ENCODE data around the gene PHACTR1. TPM values are rescaled to one million over a fixed set of nuclear protein-coding genes. Genes with fewer than 3 reads are reported as not detected.

Gene PHACTR1
- total RNA-seq, 4 donors from 2014 or later: 1.5 to 3.6 (median 2.5) TPM

GRCh38 chr6:13105139-13105538, 388.6 kb downstream of the PHACTR1 start:
- no peak for DNase-seq (ENCODE audit: low spot score in 2 of 2)
- WGBS, 2 donors: 94% methylated on average over 5 of the region's 5 CpGs
- no peak overlapping the region for H3K4me3 ChIP-seq (ENCODE audit: low read depth, poor library complexity, severe bottlenecking)
- intact Hi-C loops (cut with DNase I; ENCODE audit: low total_unique reads): no loop called here
- TF ChIP-seq, protein P1, sequence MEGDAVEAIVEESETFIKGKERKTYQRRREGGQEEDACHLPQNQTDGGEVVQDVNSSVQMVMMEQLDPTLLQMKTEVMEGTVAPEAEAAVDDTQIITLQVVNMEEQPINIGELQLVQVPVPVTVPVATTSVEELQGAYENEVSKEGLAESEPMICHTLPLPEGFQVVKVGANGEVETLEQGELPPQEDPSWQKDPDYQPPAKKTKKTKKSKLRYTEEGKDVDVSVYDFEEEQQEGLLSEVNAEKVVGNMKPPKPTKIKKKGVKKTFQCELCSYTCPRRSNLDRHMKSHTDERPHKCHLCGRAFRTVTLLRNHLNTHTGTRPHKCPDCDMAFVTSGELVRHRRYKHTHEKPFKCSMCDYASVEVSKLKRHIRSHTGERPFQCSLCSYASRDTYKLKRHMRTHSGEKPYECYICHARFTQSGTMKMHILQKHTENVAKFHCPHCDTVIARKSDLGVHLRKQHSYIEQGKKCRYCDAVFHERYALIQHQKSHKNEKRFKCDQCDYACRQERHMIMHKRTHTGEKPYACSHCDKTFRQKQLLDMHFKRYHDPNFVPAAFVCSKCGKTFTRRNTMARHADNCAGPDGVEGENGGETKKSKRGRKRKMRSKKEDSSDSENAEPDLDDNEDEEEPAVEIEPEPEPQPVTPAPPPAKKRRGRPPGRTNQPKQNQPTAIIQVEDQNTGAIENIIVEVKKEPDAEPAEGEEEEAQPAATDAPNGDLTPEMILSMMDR (IDR thresholded peaks at IDR 0.05): no peak
- TF ChIP-seq POLR2A (IDR thresholded peaks at IDR 0.05): no peak

DNA sequence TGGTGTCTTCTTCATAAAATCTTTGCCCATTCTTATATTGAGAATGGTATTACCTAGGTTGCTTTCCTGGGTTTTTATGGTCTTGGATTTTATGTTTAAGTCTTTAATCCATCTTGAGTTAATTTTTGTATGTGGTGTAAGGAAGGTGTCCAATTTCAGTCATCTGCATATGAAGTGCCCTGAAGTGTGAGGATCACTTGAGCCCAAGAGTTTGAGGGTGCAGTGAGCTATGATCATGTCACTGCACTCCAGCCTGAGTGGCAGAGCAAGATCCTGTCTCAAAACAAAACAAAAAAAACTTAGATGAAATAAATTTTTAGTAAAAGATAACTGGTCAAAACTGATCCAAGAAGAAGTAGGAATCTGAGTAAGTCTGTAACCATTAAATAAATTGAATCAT, 396.4 kb downstream of the PHACTR1 start:
- no peak overlapping the region for H3K4me3 ChIP-seq (ENCODE audit: low read depth, poor library complexity, severe bottlenecking)
- DNase-seq (ENCODE audit: low spot score in 2 of 2): no peak
- TF ChIP-seq POLR2A (IDR thresholded peaks at IDR 0.05): no peak
- TF ChIP-seq, protein P1 (IDR thresholded peaks at IDR 0.05): no peak
- intact Hi-C loops (cut with DNase I; ENCODE audit: low total_unique reads): no loop called here

DNA sequence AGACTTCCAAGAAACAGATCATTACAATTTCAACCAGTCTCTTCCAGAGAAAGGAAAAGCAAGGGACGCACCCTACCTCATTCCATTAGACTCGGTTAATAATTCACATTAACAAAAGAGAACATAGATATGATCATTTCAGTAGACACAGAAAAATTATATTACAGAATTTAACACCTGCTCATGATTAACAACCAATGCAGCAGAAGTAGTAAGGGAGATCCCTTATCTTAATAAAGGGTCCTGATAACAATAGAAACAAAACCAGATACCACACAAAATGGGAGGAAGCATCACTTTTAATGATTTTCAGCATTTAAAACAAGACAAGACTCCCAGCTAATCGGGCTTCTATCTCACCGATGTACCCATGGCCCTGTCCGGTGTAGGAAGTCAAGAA, 396.8 kb downstream of the PHACTR1 start:
- TF ChIP-seq, protein P1 (IDR thresholded peaks at IDR 0.05): no peak
- no peak for TF ChIP-seq POLR2A (IDR thresholded peaks at IDR 0.05)
- intact Hi-C loops (cut with DNase I; ENCODE audit: low total_unique reads): no loop called here
- 74 to 76% methylated on average over 5 of the region's 5 CpGs for WGBS, 2 donors
- no peak overlapping the region for H3K4me3 ChIP-seq (ENCODE audit: low read depth, poor library complexity, severe bottlenecking)
- no peak for DNase-seq (ENCODE audit: low spot score in 2 of 2)

DNA sequence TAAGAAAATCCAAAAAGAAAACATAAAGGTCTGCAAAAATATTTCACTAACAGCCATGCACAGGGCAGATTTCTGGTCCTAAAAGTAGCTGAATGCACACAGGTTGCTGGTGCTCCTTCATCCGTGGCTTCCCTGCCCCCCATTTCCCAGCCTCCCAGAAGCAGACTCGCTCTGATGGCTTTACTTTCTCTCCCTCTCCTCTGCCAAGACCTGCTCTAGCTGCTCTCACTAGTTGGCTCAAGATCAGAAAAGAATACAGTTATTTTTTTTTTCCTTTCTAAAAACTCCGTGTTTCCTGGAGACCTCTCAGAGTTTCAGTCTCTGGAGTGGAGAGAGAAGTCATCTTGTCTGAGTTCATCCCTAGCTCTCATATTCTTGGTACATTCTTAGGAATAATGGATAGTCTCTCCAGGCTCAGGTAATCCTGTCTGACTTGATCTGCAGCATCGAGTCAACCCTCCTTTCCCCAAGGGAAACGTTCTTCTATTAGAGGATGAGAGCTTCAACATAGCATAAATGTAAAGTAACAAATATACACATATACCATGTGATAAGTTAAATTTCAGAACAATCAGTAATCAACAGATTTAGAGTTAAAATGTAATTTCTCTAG, 397.5 kb downstream of the PHACTR1 start:
- 22 to 26% methylated on average over 5 of the region's 5 CpGs for WGBS, 2 donors
- DNase-seq (ENCODE audit: low spot score in 2 of 2): no peak
- H3K4me3 ChIP-seq (ENCODE audit: low read depth, poor library complexity, severe bottlenecking): no peak overlapping the region
- TF ChIP-seq, protein P1 (IDR thresholded peaks at IDR 0.05): no peak
- no peak for TF ChIP-seq POLR2A (IDR thresholded peaks at IDR 0.05)
- intact Hi-C loops (cut with DNase I; ENCODE audit: low total_unique reads): no loop called here

- no peak overlapping the region for H3K4me3 ChIP-seq (ENCODE audit: low read depth, poor library complexity, severe bottlenecking)
- TF ChIP-seq, protein P1 (IDR thresholded peaks at IDR 0.05): no peak
- no peak for TF ChIP-seq POLR2A (IDR thresholded peaks at IDR 0.05)
- no peak for DNase-seq (ENCODE audit: low spot score in 2 of 2)
- intact Hi-C loops (cut with DNase I; ENCODE audit: low total_unique reads): no loop called here
- 83 to 92% methylated on average over 1 of the region's 1 CpG for WGBS, 2 donors
Measured at GRCh38 chr6:13116155-13116554, 399.6 kb downstream of the PHACTR1 start.

DNA sequence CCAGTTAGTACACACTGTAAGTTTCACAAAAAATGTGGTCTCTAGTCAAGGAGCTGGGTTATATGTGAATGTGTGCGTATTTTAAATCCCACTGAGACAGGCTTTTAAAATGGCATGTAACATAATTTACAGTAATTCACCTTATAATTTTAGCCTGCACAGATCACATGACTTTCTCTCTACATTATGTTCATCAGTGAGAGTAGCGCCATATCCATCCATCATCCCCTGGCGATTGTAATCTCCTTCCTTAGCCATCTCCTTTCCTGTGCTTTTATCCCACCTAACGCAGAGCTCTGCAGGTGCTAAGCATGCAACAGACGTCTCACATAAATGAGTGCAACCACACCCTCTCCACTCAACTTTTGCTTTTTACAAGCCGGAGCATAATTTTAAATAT, 401.0 kb downstream of the PHACTR1 start:
- TF ChIP-seq, protein P1 (IDR thresholded peaks at IDR 0.05): no peak
- no peak for TF ChIP-seq POLR2A (IDR thresholded peaks at IDR 0.05)
- DNase-seq (ENCODE audit: low spot score in 2 of 2): no peak
- intact Hi-C loops (cut with DNase I; ENCODE audit: low total_unique reads): no loop called here
- H3K4me3 ChIP-seq (ENCODE audit: low read depth, poor library complexity, severe bottlenecking): no peak overlapping the region
- 58 to 61% methylated on average over 6 of the region's 6 CpGs for WGBS, 2 donors

Data from lower leg skin (tissue), 4 donors.